Activated CD4-positive, alpha-beta T cell treated with anti-CD3 and anti-CD28 coated beads, Interleukin-2, amount 50 U/mL, for 24 hours (primary cell): ENCODE data around the gene PRXL2B.
A peak's percentile ranks its signal among the peaks of the same experiment; 100 is the strongest.

Source experiments
- DNase-seq, 2 donors: peaks; one replicate each; pipeline ENCODE4 v3.0.0-alpha.2; 2020; ENCODE audit warnings: low read depth in 1 of 2, low spot score in 1 of 2

The PRXL2B gene

GRCh38 chr1:2584686-2585317, 1.8 kb upstream of the PRXL2B start:
- no peak for DNase-seq

GRCh38 chr1:2585318-2586092, 1.1 kb upstream of the PRXL2B start:
- peak; percentile 39 to 58 for DNase-seq

- DNase-seq = no peak
Measured at GRCh38 chr1:2587071-2587859, 688 bp downstream of the PRXL2B start.

DNA sequence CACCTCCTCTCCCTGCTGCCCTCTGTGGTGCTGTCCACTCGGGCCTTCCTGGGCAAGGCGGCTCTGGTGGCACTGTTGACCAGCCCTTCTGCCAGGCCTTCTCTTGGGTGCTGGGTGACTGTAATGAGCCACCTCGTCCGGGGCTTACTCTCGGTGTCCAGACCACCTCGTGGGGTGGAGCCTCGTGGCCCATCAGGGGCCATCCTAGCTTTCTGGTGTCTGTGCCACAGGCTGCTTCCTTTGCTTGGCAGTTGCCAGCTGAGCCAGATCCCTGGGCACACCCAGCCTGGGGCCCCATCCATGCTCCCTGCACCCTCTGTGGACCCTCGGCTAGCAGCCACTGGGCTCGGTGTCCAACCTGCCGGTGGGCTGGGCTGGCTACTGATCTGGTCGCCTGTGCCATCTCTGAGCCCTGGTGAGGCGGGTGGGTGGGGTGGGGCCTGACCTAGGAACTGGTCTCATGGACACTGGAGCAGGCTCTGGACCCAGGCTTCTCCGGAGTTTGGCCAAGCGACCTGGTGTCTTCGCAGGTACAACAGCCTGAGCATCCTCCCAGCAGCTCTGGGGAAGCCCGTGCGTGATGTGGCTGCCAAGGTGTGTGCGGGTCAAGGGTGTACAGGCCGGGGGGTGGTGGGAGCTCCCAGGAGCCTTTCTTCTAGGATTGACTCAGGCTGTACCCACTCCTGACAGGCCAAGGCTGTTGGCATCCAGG, 1.4 kb downstream of the PRXL2B start:
- DNase-seq = no peak

- DNase-seq = no peak
Measured at GRCh38 chr1:2588661-2589430, 2.3 kb downstream of the PRXL2B start.

DNA sequence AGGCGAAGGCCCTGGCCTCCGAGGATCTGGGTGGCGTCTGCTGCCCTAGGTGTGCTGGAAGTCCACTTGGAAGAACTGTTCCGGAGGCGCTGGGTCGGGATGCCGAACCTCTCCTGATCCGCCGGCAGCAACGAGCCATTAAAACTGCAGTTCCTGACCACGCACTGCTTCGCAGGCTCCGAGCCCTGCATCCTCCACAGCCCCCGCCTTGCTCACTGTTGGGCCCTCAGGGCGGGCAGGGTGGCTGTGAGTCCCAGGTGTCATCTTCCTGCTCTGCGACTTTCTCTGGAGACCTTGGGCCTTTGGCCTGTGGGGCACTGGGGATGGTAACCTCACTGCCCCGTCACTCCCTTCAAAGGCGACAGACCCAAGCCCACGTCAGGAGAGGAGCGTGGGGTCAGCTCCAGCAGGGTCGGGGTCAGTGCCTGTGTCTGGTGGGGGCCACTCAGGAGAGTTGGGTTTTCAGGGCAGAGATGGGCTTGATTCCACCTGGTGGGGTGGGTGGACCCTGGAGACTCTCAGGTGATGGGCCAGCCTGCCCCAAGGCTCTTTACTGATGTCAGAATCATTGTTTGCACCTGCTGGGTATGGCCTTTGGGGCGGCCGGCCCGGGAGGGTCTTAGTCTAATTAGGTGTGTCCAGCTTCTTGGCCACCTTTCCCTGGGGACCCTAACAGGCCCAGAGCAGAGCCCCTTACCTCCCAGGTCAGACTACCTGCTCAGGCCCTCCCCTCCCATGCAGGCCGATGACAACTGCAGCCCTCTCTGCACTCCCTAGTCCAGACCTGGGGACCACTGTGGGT, 3.1 kb downstream of the PRXL2B start:
- no peak for DNase-seq

DNA sequence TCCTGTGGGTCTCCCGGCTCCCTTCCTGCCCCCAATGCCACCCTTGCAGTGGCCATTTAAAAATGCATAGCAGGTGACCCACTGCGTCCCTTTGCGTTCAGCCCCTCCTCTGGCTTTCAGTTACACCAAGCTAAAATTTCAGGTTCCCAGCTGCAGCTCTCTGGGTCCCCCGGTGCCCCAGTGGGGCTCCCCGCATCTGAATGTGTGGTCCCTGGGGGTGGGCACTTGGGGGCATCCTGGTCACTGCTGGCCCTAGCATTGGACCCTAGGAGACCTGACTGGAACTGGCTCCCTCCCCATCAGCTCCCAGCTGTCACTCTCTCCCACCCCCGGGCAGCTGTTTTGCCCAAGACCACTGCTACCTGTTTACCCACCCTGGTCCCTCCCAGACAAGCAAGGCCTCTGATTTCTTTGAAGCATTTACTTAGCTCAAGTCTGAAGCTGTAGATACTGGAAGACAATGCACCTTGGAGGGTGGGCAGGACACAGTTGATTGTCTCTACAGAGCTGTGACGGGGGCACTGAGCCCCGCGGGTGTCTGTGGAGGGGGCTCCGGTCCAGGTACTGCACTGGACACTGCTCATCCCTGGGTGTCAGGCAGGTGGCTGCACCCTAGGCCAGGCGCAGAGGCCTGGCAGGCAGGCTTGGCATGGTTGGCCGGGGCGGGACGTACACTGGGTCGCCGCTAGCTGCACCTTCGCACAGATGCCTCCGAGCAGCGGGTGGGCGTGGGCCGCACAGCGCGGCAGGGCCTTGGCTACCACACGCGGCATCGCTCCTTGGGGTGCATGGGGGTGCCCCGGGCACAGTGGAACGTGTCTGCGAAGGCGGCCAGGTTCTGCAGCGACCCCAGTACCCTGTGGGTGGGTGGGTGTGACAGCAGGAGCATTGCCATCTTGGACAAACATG, 3.9 kb downstream of the PRXL2B start:
- no peak for DNase-seq

DNA sequence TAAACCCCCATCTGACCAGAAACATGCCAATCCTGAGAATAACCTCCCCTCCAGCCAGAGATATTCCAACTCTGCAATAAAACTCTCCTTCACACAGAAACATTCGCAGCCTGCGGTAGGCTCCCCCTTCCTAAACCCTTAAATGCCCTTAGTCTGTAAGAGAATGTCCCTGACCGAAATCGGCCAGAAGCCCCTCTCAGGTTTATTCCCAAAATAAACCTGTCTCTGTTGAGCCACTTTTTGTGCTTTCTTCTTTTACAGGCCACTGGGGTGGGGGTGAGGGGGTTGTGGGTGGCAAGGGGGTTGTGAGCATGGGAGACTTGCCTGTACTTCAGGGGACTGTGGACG, 4.6 kb downstream of the PRXL2B start:
- no peak for DNase-seq

DNA sequence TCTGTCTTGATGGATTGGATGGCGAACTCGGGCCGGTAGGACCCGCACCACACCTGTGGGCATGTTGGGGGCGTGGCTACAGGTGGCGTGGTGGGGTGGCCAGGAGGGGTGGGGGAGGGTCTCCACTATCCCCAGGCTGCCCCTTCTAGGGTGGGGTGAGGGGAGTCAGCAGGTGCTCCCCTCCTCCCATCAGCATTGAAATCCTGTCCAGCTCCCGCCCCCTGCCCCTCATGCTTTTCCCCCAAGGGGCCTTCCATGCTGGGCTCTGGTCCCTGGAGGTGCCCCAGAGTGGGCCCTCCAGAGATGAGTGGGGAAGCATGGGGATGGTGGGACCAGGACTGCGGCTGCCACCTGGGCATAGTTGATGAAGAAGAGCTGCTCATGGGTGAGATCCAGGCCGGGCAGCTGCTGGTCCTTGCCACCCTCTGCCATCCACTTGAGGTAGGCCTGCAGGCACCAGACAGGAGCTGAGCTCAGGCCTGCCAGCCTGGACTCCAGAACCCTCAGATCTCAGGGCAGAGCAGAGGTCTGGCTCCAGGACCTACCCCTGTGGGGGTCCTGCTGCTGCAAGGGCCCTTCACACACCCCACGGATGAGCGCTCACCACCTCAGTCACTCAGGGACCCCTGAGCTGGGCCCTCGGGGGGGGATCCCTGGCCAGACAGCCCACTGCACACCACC, 5.1 kb downstream of the PRXL2B start:
- DNase-seq = no peak

- DNase-seq = no peak
Measured at GRCh38 chr1:2592672-2593071, 6.1 kb downstream of the PRXL2B start.

DNA sequence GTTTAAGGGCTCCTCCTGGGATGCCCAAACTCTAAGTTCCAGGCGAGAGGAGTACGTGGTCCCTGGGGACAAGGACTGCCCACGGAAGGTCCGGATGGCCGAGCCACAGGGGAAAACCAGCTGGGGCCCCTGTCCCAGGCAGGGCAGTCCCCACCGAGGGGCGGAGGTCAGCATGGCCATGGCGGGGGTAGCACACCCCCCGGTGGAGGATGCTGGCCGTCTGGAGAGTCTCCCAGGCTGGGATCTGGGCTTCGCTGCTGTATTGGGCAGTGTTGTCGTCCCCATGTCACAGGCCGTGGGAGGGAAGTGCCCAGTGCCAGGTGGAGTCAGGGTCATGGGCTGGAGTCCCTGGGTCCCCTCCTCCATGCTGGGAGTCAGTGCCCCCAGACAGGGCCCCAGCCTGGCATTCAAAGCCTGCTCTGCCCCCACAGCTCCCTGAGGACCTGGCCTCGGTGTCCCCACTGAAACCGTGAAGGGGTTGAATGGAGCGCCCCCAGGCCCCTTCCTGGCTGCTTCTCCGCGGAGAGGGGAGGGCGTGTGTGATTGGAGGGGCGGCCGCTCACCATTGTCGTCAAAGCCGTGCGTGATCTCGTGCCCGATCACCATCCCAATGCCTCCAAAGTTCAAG, 6.8 kb downstream of the PRXL2B start:
- no peak for DNase-seq

DNA sequence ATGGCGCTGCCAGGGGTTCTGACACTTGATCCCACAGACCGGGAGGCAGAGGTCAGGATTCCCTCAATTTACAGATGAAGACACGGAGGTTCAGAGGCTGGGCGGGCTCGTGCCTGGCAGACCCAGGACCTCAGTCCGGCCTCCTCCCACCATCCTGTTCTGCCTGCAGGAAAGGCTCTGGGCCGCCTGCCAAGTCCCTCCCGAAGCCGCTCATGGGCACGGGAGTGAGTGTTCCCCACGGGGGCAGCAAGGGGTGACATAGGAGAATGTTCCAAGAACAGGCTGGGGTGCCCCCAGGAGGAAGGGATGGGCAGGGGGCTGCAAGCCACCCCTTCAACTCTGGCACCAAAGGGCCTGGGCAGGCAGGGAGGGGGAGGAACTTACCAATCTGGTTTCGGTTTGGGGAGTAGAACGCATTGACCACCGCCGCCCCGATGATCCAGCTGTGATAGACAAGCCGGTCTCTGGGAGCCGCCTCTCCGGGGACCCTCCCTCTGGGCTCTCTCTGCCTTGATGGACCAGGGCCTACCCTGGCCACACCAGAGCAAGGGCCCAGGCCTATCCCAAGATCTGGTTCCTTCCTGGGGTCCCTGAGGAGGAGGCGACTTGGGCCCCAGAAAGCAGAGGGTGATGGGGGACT, 7.5 kb downstream of the PRXL2B start:
- no peak for DNase-seq

DNA sequence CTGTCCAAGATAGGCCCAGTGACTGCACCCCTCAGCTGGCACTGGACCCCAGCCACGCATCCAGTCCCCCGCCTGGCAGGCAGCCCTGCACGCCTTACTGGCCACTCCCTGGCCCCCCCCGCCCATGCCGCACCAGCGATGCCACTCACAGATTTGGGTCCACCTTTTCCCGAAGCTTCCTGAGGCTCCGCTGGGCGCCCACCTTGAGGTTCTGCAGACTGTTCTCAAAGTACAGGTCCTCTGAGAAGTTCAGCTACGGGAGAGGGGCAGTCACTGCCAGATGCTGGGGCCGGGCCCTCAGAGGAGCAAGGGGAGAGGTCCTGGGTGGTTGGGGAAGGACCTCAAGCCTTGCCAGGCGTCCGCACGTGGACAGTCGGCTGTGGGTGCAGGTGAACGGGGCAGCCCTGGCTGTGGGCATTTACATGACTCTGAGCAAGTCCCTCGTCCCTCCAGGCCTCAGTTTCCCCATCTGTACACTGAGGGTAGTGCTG, 8.1 kb downstream of the PRXL2B start:
- DNase-seq = no peak

- no peak for DNase-seq
Measured at GRCh38 chr1:2595261-2595811, 8.8 kb downstream of the PRXL2B start.

DNA sequence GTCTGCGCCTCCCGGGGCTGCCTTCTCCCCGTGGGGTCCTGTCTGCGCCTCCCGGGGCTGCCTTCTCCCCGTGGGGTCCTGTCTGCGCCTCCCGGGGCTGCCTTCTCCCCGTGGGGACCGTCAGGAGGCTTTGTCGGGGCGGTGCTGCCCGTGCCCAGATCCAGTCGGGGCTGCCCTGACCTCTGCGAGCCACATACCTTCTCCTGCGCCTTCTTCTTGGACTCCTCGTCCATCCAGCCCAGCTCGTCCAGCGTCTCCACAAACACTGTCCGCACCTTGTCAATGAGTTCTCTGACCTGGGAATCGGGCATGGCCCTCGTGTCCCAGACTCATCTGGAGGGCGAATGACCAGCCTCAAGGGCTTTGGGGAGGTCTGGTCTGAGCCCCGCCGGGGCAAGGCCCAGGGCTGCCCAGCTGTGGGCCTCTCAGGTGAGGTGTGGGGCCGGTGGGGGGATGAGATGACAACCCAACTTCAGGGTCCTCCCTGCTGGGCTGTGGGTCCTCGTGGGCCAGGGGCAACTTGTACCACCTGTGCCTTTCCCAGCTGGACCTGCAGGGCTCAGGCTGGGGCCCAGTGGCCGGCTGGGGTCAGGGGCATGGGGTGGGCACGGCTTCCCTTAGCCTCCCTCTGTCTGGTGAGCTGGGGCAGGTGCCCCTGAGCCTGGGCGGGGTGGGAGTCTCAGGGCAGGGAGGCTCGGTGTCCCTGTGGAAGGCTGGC, 9.4 kb downstream of the PRXL2B start:
- DNase-seq = no peak
